ENCODE measurements around the gene MRPL14.

- TF ChIP-seq POLR2A (IDR thresholded peaks at IDR 0.05): no peak
- TF ChIP-seq, protein P1, sequence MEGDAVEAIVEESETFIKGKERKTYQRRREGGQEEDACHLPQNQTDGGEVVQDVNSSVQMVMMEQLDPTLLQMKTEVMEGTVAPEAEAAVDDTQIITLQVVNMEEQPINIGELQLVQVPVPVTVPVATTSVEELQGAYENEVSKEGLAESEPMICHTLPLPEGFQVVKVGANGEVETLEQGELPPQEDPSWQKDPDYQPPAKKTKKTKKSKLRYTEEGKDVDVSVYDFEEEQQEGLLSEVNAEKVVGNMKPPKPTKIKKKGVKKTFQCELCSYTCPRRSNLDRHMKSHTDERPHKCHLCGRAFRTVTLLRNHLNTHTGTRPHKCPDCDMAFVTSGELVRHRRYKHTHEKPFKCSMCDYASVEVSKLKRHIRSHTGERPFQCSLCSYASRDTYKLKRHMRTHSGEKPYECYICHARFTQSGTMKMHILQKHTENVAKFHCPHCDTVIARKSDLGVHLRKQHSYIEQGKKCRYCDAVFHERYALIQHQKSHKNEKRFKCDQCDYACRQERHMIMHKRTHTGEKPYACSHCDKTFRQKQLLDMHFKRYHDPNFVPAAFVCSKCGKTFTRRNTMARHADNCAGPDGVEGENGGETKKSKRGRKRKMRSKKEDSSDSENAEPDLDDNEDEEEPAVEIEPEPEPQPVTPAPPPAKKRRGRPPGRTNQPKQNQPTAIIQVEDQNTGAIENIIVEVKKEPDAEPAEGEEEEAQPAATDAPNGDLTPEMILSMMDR (IDR thresholded peaks at IDR 0.05): no peak
Observed at GRCh38 chr6:44116641-44117382, 10.4 kb downstream of the MRPL14 start.
